ENCODE results near the gene GLI3. TPM values are rescaled to one million over a fixed set of nuclear protein-coding genes. Genes with fewer than 3 reads are reported as not detected.

Gene GLI3
- total and polyA plus RNA-seq, 10 of the 15 experiments (the other 5 are each of a cell fraction or from before 2014, with no cell fraction given) = 0.01 TPM; not detected in 8

GRCh38 chr7:41977661-41978060 is 259.3 kb downstream of the GLI3 start:
- RAD21 ChIA-PET (ENCODE audit: unreplicated experiment) = interaction anchor here (0.7 to 3.6 kb wide), 7 partner anchors 34 to 1861 kb away, joined by 3 to 12 read pairs (median 4); no protein-coding TSS in a partner anchor
- intact Hi-C loops (cut with micrococcal nuclease; ENCODE audit: unreplicated experiment) (loop anchor here (2.0 to 5.0 kb wide), 2 partner anchors 713 to 865 kb away; no protein-coding TSS in a partner anchor), in situ Hi-C loops (cut with MboI) (loop anchor here (10.0 kb wide), 1 partner anchor 867 kb away; no protein-coding TSS in a partner anchor)
- Histone ChIP-seq H2AFZ (ENCODE audit: control insufficient read depth, low read depth, low read length) (no peak overlapping the region), H3K4me3 (no peak overlapping the region), H3K27ac (ENCODE audit: control insufficient read depth, insufficient read depth) (no peak overlapping the region), H3K79me2 (ENCODE audit: control insufficient read depth, insufficient read depth, low read length) (no peaks in the 10 kb centered on the region), H3K4me2 (ENCODE audit: control insufficient read depth, insufficient read depth) (no peak overlapping the region), H3K36me3 (ENCODE audit: control insufficient read depth in 2 of 2, insufficient read depth in 2 of 2, low read length in 1 of 2) (no peaks in the 10 kb centered on the region), H3K9ac (ENCODE audit: control insufficient read depth, insufficient read depth, low read length) (no peak overlapping the region), H3K4me1 (ENCODE audit: control insufficient read depth, insufficient read depth, low read length) (no peaks in the 10 kb centered on the region), H3K27me3 (replicated peaks in 1 of 2; ENCODE audit: control insufficient read depth in 2 of 2, insufficient read depth in 2 of 2, low read length in 1 of 2) (no peaks in the 10 kb centered on the region; a peak in 1 of 4 replicates), H3K9me3 (replicated peaks; ENCODE audit: control insufficient read depth, insufficient read depth, low read length) (no peaks in the 10 kb centered on the region), H4K20me1 (ENCODE audit: control insufficient read depth, insufficient read depth) (no peaks in the 10 kb centered on the region)
- WGBS (ENCODE audit: insufficient coverage, insufficient replicate concordance, low lambda C conversion rate, missing lambda C conversion rate) = 18% methylated on average over 3 of the region's 3 CpGs
- no peak for ATAC-seq
- SMC1A ChIA-PET (ENCODE audit: uncharacterized antibody, unreplicated experiment) = interaction anchor here (0.6 to 2.8 kb wide), 5 partner anchors 37 to 901 kb away, joined by 3 to 20 read pairs (median 9); no protein-coding TSS in a partner anchor
- BruUV-seq (replicated peaks) = no TSS peak
- CTCF ChIA-PET = interaction anchor here (0.6 to 6.6 kb wide), 18 partner anchors 14 to 1477 kb away, joined by 3 to 89 read pairs (median 5); no protein-coding TSS in a partner anchor
- FAIRE-seq = no peak
- POLR2A ChIA-PET = no interaction called here
- TF ChIP-seq NKRF (conservative IDR thresholded peaks at IDR 0.05) (no peak), EZH2 (IDR thresholded peaks at IDR 0.05; ENCODE audit: borderline replicate concordance, control insufficient read depth, low read depth, low read length) (no peak), IRF5 (IDR thresholded peaks at IDR 0.05; ENCODE audit: borderline replicate concordance) (no peak), ZBTB40 (IDR thresholded peaks at IDR 0.05; ENCODE audit: borderline replicate concordance) (no peak), PBX3 (IDR thresholded peaks at IDR 0.05; ENCODE audit: insufficient replicate concordance, low read depth, low read length) (no peak), RB1 (IDR thresholded peaks at IDR 0.05; ENCODE audit: borderline replicate concordance) (no peak), MYC (IDR thresholded peaks at IDR 0.05; ENCODE audit: insufficient read depth, insufficient read length, insufficient replicate concordance, low read length, severe bottlenecking) (no peak), SPI1 (IDR thresholded peaks at IDR 0.05; ENCODE audit: borderline replicate concordance, insufficient read depth, low read depth, low read length) (no peak), CREM (IDR thresholded peaks at IDR 0.05; ENCODE audit: low read depth) (no peak), SMAD5 (IDR thresholded peaks at IDR 0.05; ENCODE audit: low read depth) (no peak), TBL1XR1 (IDR thresholded peaks at IDR 0.05; ENCODE audit: low read depth, low read length) (no peak)
- no peak for DNase-seq (ENCODE audit: low read depth, low spot score)

Data from GM12878 (cell line).